RWPE1 (cell line): ENCODE results near the gene TAF11L14.
"Not testable (repeated sequence)": the region's sequence is repeated elsewhere in the genome, so short reads cannot be mapped to it uniquely, and the experiment has no call there.

ENCODE experiments used
- CTCF ChIA-PET: fragments of 350-600 bp; sonication (Branson Sonifier 250); formaldehyde crosslinking; extraction: SDS; loops from one replicate; lab custom pipeline; 2021; lab: Yijun Ruan, JAX
- POLR2A ChIA-PET: fragments of 400-600 bp; formaldehyde crosslinking; extraction: SDS; loops from one replicate; lab custom pipeline; 2020; ENCODE audit warnings: antibody characterized with exemption; ENCODE audit not compliant: low non-redundant PET; lab: Yijun Ruan, JAX
- DNase-seq: peaks from one replicate; pipeline ENCODE4 v3.0.0; 2012; ENCODE audit warnings: low spot score
- H3K27ac ChIP-seq: fragments of 450-650 bp; 2 replicates; pipeline ENCODE4 v1.5.1; 2017
- TF ChIP-seq, protein P1 (sequence below): fragments of 450-650 bp; conservative IDR thresholded peaks from 2 replicates; pipeline ENCODE4 v1.5.1; 2017; ENCODE audit warnings: low read depth, mild to moderate bottlenecking

TAF11L14 gene

DNA sequence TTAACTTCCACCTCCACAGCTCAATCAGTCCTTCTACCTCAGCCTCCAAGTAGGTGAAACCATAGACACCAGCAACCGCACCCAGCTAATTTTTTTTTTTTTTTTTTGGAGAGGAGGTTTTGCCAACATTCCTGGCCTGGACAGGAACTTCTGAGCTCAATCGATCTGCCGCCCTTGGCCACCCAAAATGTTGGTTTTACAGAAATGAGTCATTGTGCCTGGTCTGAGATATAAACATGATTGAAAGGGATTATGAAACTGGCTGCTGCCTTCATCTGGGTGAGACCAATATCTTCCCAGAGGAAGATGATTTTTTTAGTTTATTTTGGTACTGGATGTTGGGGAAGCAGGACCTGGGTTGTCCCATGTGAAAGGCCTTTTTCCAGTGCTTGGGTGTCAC is 14.9 kb upstream of the TAF11L14 start:
- H3K27ac ChIP-seq: no peak overlapping the region
- TF ChIP-seq, protein P1, sequence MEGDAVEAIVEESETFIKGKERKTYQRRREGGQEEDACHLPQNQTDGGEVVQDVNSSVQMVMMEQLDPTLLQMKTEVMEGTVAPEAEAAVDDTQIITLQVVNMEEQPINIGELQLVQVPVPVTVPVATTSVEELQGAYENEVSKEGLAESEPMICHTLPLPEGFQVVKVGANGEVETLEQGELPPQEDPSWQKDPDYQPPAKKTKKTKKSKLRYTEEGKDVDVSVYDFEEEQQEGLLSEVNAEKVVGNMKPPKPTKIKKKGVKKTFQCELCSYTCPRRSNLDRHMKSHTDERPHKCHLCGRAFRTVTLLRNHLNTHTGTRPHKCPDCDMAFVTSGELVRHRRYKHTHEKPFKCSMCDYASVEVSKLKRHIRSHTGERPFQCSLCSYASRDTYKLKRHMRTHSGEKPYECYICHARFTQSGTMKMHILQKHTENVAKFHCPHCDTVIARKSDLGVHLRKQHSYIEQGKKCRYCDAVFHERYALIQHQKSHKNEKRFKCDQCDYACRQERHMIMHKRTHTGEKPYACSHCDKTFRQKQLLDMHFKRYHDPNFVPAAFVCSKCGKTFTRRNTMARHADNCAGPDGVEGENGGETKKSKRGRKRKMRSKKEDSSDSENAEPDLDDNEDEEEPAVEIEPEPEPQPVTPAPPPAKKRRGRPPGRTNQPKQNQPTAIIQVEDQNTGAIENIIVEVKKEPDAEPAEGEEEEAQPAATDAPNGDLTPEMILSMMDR: no peak
- ChIA-PET POLR2A (no interaction called here), CTCF (interaction anchor here (0.6 kb wide), 1 partner anchor 1064 kb away, joined by 5 read pairs; no protein-coding TSS in a partner anchor)
- no peak for DNase-seq

GRCh38 chr5:17620627-17621026 is 13.6 kb upstream of the TAF11L14 start:
- POLR2A ChIA-PET: no interaction called here

DNA sequence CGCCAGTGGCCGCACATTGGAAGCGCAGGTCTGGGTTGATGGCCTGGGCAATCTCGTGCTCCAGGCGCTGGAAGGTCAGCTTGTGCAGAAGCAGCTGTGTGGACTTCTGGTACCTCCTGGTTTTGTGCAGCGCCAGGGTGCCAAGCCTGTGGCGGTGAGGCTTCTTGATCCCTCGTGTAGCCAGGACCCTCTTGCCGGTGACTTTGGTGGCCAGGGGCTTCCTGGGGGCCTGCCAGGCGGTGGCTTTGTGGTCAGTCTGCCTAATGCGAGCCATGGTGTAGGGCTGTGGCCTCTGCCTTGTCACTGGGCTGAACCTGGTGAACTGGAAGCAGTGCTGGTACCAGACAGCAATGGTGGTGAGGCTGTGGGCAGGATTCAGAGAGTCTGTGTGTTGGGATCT is 8.6 kb upstream of the TAF11L14 start:
- no peak overlapping the region for H3K27ac ChIP-seq
- TF ChIP-seq, protein P1: no peak
- ChIA-PET CTCF (no interaction called here), POLR2A (no interaction called here)
- no peak for DNase-seq

More at GRCh38 chr5:17620627-17621026, 13.6 kb upstream of the TAF11L14 start:
- no peak for DNase-seq
- no peak overlapping the region for H3K27ac ChIP-seq
- TF ChIP-seq, protein P1: no peak
- CTCF ChIA-PET: no interaction called here

DNA sequence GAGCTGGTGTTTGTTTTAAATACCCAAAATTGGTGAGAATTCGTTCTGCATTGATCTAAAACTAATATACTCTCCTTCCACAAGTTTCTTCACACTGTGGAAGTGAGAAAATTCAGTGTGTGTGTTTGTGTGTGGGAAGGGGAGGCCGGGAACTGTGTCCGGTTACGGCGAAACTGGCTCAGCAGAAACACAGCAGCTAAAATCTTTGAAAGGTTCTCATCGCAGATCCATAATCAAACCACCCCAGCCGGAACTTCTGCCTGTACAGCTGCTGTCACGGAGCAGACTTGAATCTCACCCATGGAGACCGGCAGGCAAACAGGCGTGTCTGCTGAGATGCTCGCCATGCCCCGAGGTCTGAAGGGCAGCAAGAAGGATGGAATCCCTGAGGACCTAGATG is 2.5 kb upstream of the TAF11L14 start, which contains the start of gene TAF11L13:
TAF11L13 (plus strand) TSS at position 301 of the 400 bp plus-strand sequence.
- H3K27ac ChIP-seq, POLR2A ChIA-PET, CTCF ChIA-PET, DNase-seq: not testable (repeated sequence)

DNA sequence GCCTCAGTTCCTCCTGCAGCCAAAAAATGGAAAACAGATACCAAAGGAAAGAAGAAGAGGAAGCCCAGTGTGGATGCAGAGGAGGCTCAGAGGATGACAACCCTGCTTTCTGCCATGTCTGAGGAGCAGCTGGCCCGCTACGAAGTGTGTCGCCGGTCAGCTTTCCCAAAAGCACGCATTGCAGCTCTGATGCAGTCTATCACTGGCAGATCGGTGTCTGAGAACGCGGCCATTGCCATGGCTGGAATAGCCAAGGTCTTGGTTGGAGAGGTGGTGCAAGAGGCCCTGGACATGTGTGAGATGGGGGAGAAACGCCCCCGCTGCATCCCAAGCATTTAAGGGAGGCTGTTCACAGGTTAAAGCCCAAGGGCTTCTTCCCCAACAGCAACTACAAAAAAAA is 15.0 kb downstream of the TAF11L14 start:
- CTCF ChIA-PET, POLR2A ChIA-PET, DNase-seq, H3K27ac ChIP-seq: not testable (repeated sequence)

DNA sequence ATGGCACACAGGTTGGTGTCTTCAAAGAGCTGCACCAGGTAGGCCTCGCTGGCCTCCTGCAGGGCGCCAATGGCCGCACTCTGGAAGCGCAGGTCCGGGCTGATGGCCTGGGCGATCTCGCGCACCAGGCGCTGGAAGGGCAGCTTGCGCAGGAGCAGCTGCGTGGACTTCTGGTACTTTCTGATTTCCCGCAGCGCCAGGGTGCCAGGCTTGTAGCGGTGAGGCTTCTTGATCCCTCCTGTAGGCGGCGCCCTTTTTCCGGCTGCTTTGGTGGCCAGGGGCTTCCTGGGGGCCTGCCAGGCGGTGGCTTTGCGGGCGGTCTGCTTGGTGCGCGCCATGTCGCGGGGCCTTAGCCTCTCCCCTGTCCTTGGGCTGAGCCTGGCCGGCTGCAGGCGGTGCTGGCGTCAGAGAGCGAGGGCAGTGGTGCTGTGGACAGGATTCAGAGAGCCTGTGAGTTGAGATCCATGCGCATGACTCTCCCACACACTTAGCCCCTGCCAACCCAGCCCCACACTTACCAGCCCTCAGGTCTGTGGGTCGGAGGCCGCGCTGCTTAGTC is 21.0 kb downstream of the TAF11L14 start:
- DNase-seq, H3K27ac ChIP-seq, POLR2A ChIA-PET: not testable (repeated sequence)
- CTCF ChIA-PET: interaction anchor here (0.7 kb wide), 1 partner anchor 10 kb away, joined by 3 read pairs; no protein-coding TSS in a partner anchor

GRCh38 chr5:17655921-17656320 is 21.7 kb downstream of the TAF11L14 start:
- no peak for DNase-seq
- ChIA-PET POLR2A (no interaction called here), CTCF (interaction anchor here (0.7 kb wide), 1 partner anchor 9 kb away, joined by 3 read pairs; no protein-coding TSS in a partner anchor)
- TF ChIP-seq, protein P1: no peak
- no peak overlapping the region for H3K27ac ChIP-seq

DNA sequence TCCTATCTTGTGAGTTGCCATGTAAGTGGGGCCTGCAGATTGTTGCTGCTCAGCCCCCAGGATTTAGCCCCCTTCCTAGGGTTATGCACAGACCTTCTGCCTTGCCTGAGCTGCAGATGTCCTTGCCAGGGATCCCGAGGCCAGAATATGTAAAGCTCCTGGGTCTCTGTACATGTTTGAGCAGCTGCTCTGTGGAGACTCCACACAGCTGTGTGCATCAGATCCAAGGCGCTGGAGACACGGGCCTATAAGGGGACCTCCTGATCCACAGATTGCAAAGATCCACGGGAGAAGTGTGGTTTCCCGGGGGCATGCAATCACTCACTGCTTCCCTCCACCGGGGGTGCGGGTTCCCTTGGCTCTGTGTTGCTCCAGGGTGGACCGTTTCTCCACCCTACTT is 28.9 kb downstream of the TAF11L14 start:
- ChIA-PET POLR2A (no interaction called here), CTCF (interaction anchor here (0.6 kb wide), 1 partner anchor 173 kb away, joined by 3 read pairs; no protein-coding TSS in a partner anchor)

More for the DNA sequence above, 28.9 kb downstream of the TAF11L14 start:
- H3K27ac ChIP-seq: no peak overlapping the region
- TF ChIP-seq, protein P1: no peak
- no peak for DNase-seq
